Muscle of arm (tissue), 12 donors: ENCODE results near the gene AMHR2. TPM values are rescaled to one million over a fixed set of nuclear protein-coding genes. Genes with fewer than 3 reads are reported as not detected.
"Not testable (repeated sequence)": the region's sequence is repeated elsewhere in the genome, so short reads cannot be mapped to it uniquely, and the experiment has no call there.

Source experiments
- DNase-seq: peaks from one replicate; pipeline ENCODE4 v3.0.0-alpha.2; 2013
- polyA plus RNA-seq, 12 donors: library from polyadenylated mRNA; unstranded; fragments of 120-200 nt; gene quantifications; one replicate each; pipeline ENCODE4 v1.2.1, GENCODE V29; 2013; ENCODE audit not compliant: insufficient read length in 12 of 12

The AMHR2 gene
- polyA plus RNA-seq, 12 donors = 0.07 TPM; not detected in 11

GRCh38 chr12:53414756-53415417 lies 8.8 kb upstream of the AMHR2 start:
- DNase-seq = no peak

- DNase-seq = not testable (repeated sequence)
Observed at GRCh38 chr12:53415752-53416389, 7.8 kb upstream of the AMHR2 start.

- not testable (repeated sequence) for DNase-seq
Observed at GRCh38 chr12:53417291-53417816, 6.3 kb upstream of the AMHR2 start.

- no peak for DNase-seq
Observed at GRCh38 chr12:53418221-53418620, 5.4 kb upstream of the AMHR2 start.

- DNase-seq = no peak
Observed at GRCh38 chr12:53419756-53420155, 3.9 kb upstream of the AMHR2 start.

GRCh38 chr12:53422247-53422646 lies 1.4 kb upstream of the AMHR2 start:
- DNase-seq = not testable (repeated sequence)

GRCh38 chr12:53424626-53425514 lies 1.2 kb downstream of the AMHR2 start:
- DNase-seq = no peak

GRCh38 chr12:53425515-53426150 lies 2.0 kb downstream of the AMHR2 start:
- DNase-seq = no peak

GRCh38 chr12:53427905-53428594 lies 4.4 kb downstream of the AMHR2 start:
- no peak for DNase-seq

GRCh38 chr12:53428741-53429140 lies 5.1 kb downstream of the AMHR2 start:
- DNase-seq = no peak

GRCh38 chr12:53430116-53430515 lies 6.5 kb downstream of the AMHR2 start:
- DNase-seq = no peak

- DNase-seq = no peak
Observed at GRCh38 chr12:53431187-53431586, 7.5 kb downstream of the AMHR2 start.

GRCh38 chr12:53435326-53435725 lies 11.7 kb downstream of the AMHR2 start:
- DNase-seq = not testable (repeated sequence)

- DNase-seq = not testable (repeated sequence)
Observed at GRCh38 chr12:53439582-53439981, 15.9 kb downstream of the AMHR2 start.

GRCh38 chr12:53441040-53441833 lies 17.6 kb downstream of the AMHR2 start, which contains the start of gene PRR13:
PRR13 (plus strand) TSS chr12:53441734; CDS start chr12:53442715, 981 bp downstream.
- peak; percentile 99 for DNase-seq

GRCh38 chr12:53443955-53444354 lies 20.3 kb downstream of the AMHR2 start:
- no peak for DNase-seq

GRCh38 chr12:53444593-53445325 lies 21.1 kb downstream of the AMHR2 start:
- DNase-seq = not testable (repeated sequence)

- DNase-seq = no peak
Observed at GRCh38 chr12:53450936-53451335, 27.3 kb downstream of the AMHR2 start.

GRCh38 chr12:53451661-53452158 lies 28.1 kb downstream of the AMHR2 start, which contains the start of gene PCBP2:
PCBP2 (plus strand) TSS chr12:53452102; CDS start chr12:53454801, 2,699 bp downstream.
- DNase-seq = peak; percentile 98
